OCI-LY1 (cell line): ENCODE data around the gene KCTD19.
"Not testable (repeated sequence)": the region's sequence is repeated elsewhere in the genome, so short reads cannot be mapped to it uniquely, and the experiment has no call there.

ENCODE experiments used
- H2AFZ ChIP-seq: fragments of 200-600 bp; sonication (generic), shearing (Covaris generic); 2 replicates; pipeline ENCODE4 v1.6.0; 2014; ENCODE audit warnings: antibody characterized with exemption, mild to moderate bottlenecking, low read length
- H3F3A ChIP-seq: fragments of 200-600 bp; sonication (generic), shearing (Covaris generic); 2 replicates; pipeline ENCODE4 v1.6.0; 2014; ENCODE audit warnings: mild to moderate bottlenecking, antibody characterized with exemption, low read length, moderate library complexity; ENCODE audit not compliant: insufficient read depth
- H3K27ac ChIP-seq: fragments of 200-600 bp; sonication (generic); 2 replicates; pipeline ENCODE4 v1.5.1; 2014; ENCODE audit warnings: low read length, mixed run types, mild to moderate bottlenecking, low read depth; ENCODE audit not compliant: poor library complexity, severe bottlenecking
- H3K27me3 ChIP-seq: fragments of 200-600 bp; sonication (generic); 2 replicates; pipeline ENCODE4 v1.6.0; 2014; ENCODE audit warnings: antibody characterized with exemption, mild to moderate bottlenecking, low read length, moderate library complexity; ENCODE audit not compliant: insufficient read depth
- H3K36me3 ChIP-seq: fragments of 200-600 bp; sonication (generic); 2 replicates; pipeline ENCODE4 v1.6.1; 2014; ENCODE audit warnings: mild to moderate bottlenecking, antibody characterized with exemption, low read length, moderate library complexity, mixed read lengths; ENCODE audit not compliant: insufficient read depth
- H3K4me1 ChIP-seq: fragments of 200-600 bp; sonication (generic); 2 replicates; pipeline ENCODE4 v1.5.1; 2014; ENCODE audit warnings: mild to moderate bottlenecking, low read length, moderate library complexity; ENCODE audit not compliant: insufficient read depth, severe bottlenecking
- H3K4me2 ChIP-seq: fragments of 200-600 bp; sonication (generic), shearing (Covaris generic); 2 replicates; pipeline ENCODE4 v1.6.1; 2014; ENCODE audit warnings: low read length
- H3K4me3 ChIP-seq: fragments of 200-600 bp; sonication (generic); 2 replicates; pipeline ENCODE4 v1.5.1; 2014; ENCODE audit warnings: low read length, low read depth, mild to moderate bottlenecking, mixed read lengths; ENCODE audit not compliant: poor library complexity, severe bottlenecking
- H3K79me2 ChIP-seq: fragments of 200-600 bp; shearing (Covaris generic); 2 replicates; pipeline ENCODE4 v1.6.1; 2016; ENCODE audit warnings: mixed run types, low read length, mixed read lengths; ENCODE audit not compliant: insufficient read depth
- H3K9ac ChIP-seq: fragments of 200-600 bp; sonication (generic), shearing (Covaris generic); 2 replicates; pipeline ENCODE4 v1.6.1; 2014; ENCODE audit warnings: mild to moderate bottlenecking, low read length, mixed read lengths
- H3K9me2 ChIP-seq: fragments of 200-600 bp; sonication (generic), shearing (Covaris generic); 2 replicates; pipeline ENCODE4 v1.6.1; 2014; ENCODE audit warnings: low read depth, mild to moderate bottlenecking, low read length, mixed read lengths
- H3K9me3 ChIP-seq: fragments of 200-600 bp; shearing (Covaris generic); 2 replicates; pipeline ENCODE4 v1.6.1; 2014; ENCODE audit warnings: low read length, mixed read lengths
- H4K20me1 ChIP-seq: fragments of 200-600 bp; sonication (generic), shearing (Covaris generic); 2 replicates; pipeline ENCODE4 v1.6.0; 2016; ENCODE audit warnings: mild to moderate bottlenecking, low read length; ENCODE audit not compliant: insufficient read depth
- EZH2 ChIP-seq: fragments of 200-600 bp; sonication (generic), shearing (Covaris generic); IDR thresholded peaks from 2 replicates; pipeline ENCODE4 v1.8.0; 2017; ENCODE audit warnings: borderline replicate concordance, mixed run types, mild to moderate bottlenecking, antibody characterized with exemption, low read length, moderate library complexity, mixed read lengths
- TF ChIP-seq, protein P1 (sequence below): fragments of 200-600 bp; sonication (generic), shearing (Covaris generic); IDR thresholded peaks from 2 replicates; pipeline ENCODE4 v1.5.1; 2017; ENCODE audit warnings: mild to moderate bottlenecking, antibody characterized with exemption, low read length, moderate library complexity, mixed read lengths

Gene KCTD19

DNA sequence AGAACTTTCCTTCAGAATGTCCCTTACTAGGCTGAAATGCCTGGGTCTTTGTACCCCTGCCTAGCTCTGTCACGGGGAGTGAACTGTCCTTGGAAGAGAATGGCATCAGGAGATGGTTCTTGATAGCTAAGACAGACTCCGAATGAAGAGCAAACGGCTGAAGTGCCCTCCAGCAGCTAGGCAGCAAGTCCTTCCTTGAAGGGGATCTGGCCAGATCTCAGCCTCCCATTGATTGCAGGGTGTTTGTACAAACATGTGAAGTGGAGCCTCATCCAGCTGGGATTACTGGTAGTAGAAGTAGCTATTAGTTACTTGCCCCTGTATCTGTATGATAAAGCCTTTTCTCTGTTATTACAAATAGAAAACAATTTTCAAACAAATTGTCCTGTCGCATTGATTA is 31.0 kb upstream of the KCTD19 start:
- H3K4me2 ChIP-seq, result no peak overlapping the region
- no peak overlapping the region for H3K27ac ChIP-seq
- no peaks in the 10 kb centered on the region for H3K79me2 ChIP-seq
- H3K36me3 ChIP-seq, result no peaks in the 10 kb centered on the region
- H3K9me3 ChIP-seq, result no peaks in the 10 kb centered on the region
- H3K4me1 ChIP-seq, result no peaks in the 10 kb centered on the region
- no peak overlapping the region for H2AFZ ChIP-seq
- H3K4me3 ChIP-seq, result no peak overlapping the region
- no peaks in the 10 kb centered on the region for H3K9me2 ChIP-seq
- no peaks in the 10 kb centered on the region for H3F3A ChIP-seq
- H3K27me3 ChIP-seq, result no peaks in the 10 kb centered on the region
- TF ChIP-seq, protein P1, sequence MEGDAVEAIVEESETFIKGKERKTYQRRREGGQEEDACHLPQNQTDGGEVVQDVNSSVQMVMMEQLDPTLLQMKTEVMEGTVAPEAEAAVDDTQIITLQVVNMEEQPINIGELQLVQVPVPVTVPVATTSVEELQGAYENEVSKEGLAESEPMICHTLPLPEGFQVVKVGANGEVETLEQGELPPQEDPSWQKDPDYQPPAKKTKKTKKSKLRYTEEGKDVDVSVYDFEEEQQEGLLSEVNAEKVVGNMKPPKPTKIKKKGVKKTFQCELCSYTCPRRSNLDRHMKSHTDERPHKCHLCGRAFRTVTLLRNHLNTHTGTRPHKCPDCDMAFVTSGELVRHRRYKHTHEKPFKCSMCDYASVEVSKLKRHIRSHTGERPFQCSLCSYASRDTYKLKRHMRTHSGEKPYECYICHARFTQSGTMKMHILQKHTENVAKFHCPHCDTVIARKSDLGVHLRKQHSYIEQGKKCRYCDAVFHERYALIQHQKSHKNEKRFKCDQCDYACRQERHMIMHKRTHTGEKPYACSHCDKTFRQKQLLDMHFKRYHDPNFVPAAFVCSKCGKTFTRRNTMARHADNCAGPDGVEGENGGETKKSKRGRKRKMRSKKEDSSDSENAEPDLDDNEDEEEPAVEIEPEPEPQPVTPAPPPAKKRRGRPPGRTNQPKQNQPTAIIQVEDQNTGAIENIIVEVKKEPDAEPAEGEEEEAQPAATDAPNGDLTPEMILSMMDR, result no peak
- no peak for TF ChIP-seq EZH2
- no peak overlapping the region for H3K9ac ChIP-seq
- no peaks in the 10 kb centered on the region for H4K20me1 ChIP-seq

DNA sequence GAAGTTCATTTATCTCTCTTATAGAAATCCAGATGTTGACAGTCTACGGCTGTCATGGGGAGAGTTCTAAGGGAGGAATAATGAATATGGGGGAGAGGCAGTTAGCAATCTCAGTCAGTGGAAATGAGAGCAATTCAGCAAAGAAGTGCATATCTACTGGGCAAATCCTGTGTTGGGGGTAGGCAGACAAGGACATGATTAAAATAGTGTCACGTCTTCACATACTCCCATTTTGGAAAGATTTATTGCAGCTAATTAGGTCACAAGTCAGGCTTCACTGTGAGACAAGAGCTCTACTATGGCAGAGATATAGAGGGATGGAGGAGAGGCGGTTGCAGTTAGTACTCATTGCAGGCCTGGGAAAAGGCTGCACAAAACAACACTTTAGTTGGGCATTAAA is 29.9 kb upstream of the KCTD19 start:
- Histone ChIP-seq H3K9me2 (no peaks in the 10 kb centered on the region), H3K27me3 (no peaks in the 10 kb centered on the region), H2AFZ (no peak overlapping the region), H3K9me3 (no peaks in the 10 kb centered on the region), H3F3A (no peaks in the 10 kb centered on the region), H3K36me3 (no peaks in the 10 kb centered on the region), H3K27ac (no peak overlapping the region), H4K20me1 (no peaks in the 10 kb centered on the region), H3K4me1 (no peaks in the 10 kb centered on the region), H3K4me3 (no peak overlapping the region), H3K9ac (no peak overlapping the region), H3K79me2 (no peaks in the 10 kb centered on the region), H3K4me2 (no peak overlapping the region)
- no peak for TF ChIP-seq EZH2
- TF ChIP-seq, protein P1, result no peak

DNA sequence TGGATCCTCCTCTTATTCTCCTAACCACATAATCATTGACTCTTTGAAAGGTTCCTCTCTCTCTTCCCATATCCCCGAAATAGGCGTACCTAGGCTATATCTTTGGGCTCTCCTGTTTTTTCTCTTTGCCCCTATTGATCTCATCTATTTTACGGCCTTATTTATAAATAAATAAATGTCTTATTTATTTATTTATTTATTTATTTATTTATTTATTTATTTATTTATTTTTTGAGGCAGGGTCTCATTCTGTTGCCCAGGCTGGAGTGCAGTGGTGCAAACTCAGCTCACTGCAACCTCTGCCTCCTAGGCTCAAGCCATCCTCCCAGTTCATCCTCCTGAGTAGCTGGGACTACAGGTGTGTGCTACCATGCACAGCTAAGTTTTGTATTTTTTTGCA is 25.9 kb upstream of the KCTD19 start:
- not testable (repeated sequence) for H3K27ac ChIP-seq, H3K9me2 ChIP-seq, H3K4me1 ChIP-seq, H3K36me3 ChIP-seq, H3K27me3 ChIP-seq, H2AFZ ChIP-seq, H3F3A ChIP-seq, H3K4me3 ChIP-seq, H3K79me2 ChIP-seq, H3K4me2 ChIP-seq, H3K9me3 ChIP-seq, H4K20me1 ChIP-seq, H3K9ac ChIP-seq

DNA sequence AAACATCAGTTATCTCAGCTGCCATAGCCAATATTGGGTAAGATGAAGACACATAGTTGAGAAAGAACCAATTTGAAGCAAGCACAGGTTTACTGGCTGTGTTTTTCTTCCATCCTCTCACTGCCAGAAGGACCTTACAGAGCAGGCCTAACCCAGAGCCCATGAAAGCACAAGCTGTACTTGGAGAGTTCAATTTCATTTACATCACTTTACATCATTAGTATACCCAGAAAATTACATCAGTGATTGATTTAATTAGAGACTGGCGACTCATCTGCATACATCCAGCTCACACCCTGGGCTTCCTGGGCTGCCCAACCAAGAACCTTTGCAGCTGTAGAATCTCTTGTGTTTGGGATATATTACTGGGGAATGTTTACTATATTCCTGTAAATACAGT is 23.8 kb upstream of the KCTD19 start:
- TF ChIP-seq EZH2, result no peak
- TF ChIP-seq, protein P1, result no peak
- Histone ChIP-seq H3K4me3 (no peak overlapping the region), H3K79me2 (no peaks in the 10 kb centered on the region), H3K27ac (no peak overlapping the region), H3K9me2 (no peaks in the 10 kb centered on the region), H3K4me2 (no peak overlapping the region), H3F3A (no peaks in the 10 kb centered on the region), H4K20me1 (no peaks in the 10 kb centered on the region), H3K4me1 (no peaks in the 10 kb centered on the region), H2AFZ (no peak overlapping the region), H3K27me3 (no peaks in the 10 kb centered on the region; the same call in 1 of the 2 replicates), H3K9ac (no peak overlapping the region), H3K36me3 (no peaks in the 10 kb centered on the region), H3K9me3 (no peaks in the 10 kb centered on the region)
